Endothelial cell of umbilical vein (primary cell): ENCODE data around the gene HDAC4. TPM values are rescaled to one million over a fixed set of nuclear protein-coding genes. Genes with fewer than 3 reads are reported as not detected.

Experiments
- BruUV-seq: library from RNA; stranded (reverse); fragments of 400-500 nt; replicated peaks from 2 replicates; lab custom pipeline; 2021; lab: Mats Ljungman, UMichigan
- CTCF ChIA-PET: fragments of 300-600, 350-600 bp; sonication (Branson Sonifier 250); formaldehyde crosslinking; loops from one replicate; lab custom pipeline; 2021; ENCODE audit warnings: antibody characterized with exemption, inconsistent platforms; lab: Charles Lee
- POLR2A ChIA-PET: fragments of 300-600, 350-600 bp; sonication (Branson Sonifier 250); formaldehyde crosslinking; loops from one replicate; lab custom pipeline; 2021; ENCODE audit warnings: antibody characterized with exemption, inconsistent platforms; lab: Charles Lee
- DNase-seq: peaks from one replicate; pipeline ENCODE4 v3.0.0-alpha.2; 2011; ENCODE audit warnings: low read depth, low spot score
- FAIRE-seq: peaks from 2 replicates; lab custom pipeline; 2011; peaks lifted over from hg19 to GRCh38; lab: Jason Lieb, UNC
- H2AFZ ChIP-seq: 2 replicates; pipeline ENCODE4 v1.6.0; 2012; ENCODE audit warnings: low read depth, low read length, control low read depth, inconsistent platforms
- H3K27ac ChIP-seq: 2 replicates; pipeline ENCODE4 v1.5.1; 2011; ENCODE audit warnings: low read depth, mild to moderate bottlenecking, control low read depth, low read length, moderate library complexity; ENCODE audit not compliant: insufficient read depth
- H3K27me3 ChIP-seq, 2 experiments: 2 replicates each; pipeline versions ENCODE4 v1.6.0 to v1.6.1; 2011; ENCODE audit warnings: low read length in 2 of 2, mixed read lengths in 1 of 2; ENCODE audit not compliant: control insufficient read depth in 2 of 2, insufficient read depth in 2 of 2
- H3K36me3 ChIP-seq, 2 experiments: 2 replicates in 1 of 2; 3 replicates in 1 of 2; pipeline ENCODE4 v1.5.1; 2011; ENCODE audit warnings: low read length in 2 of 2, mild to moderate bottlenecking in 1 of 2, moderate library complexity in 1 of 2; ENCODE audit not compliant: control insufficient read depth in 2 of 2, insufficient read depth in 2 of 2; ENCODE audit errors: extremely low read depth in 1 of 2
- H3K4me1 ChIP-seq: 3 replicates; pipeline ENCODE4 v1.5.1; 2011; ENCODE audit warnings: mild to moderate bottlenecking, low read length; ENCODE audit not compliant: control insufficient read depth, insufficient read depth; ENCODE audit errors: extremely low read depth
- H3K4me2 ChIP-seq: 2 replicates; pipeline ENCODE4 v1.6.1; 2011; ENCODE audit warnings: low read length, control low read depth, mixed read lengths; ENCODE audit not compliant: insufficient read depth
- H3K4me3 ChIP-seq, 3 experiments: fragments of 200-600 bp in 1 of 3; sonication (generic), shearing (Covaris generic) in 1 of 3; replicated peaks in 1 of 3; 2 replicates each; pipeline ENCODE4 v1.5.1; 2011 to 2016; ENCODE audit warnings: control low read depth in 3 of 3, low read length in 3 of 3, mild to moderate bottlenecking in 2 of 3, inconsistent platforms in 1 of 3, low read depth in 1 of 3, moderate library complexity in 1 of 3; ENCODE audit not compliant: insufficient read depth in 1 of 3
- H3K79me2 ChIP-seq: 2 replicates; pipeline ENCODE4 v1.6.0; 2012; ENCODE audit warnings: low read length, inconsistent platforms; ENCODE audit not compliant: control insufficient read depth, insufficient read depth
- H3K9ac ChIP-seq: replicated peaks from 2 replicates; pipeline ENCODE3; 2011; ENCODE audit warnings: low read length, control low read depth; ENCODE audit not compliant: insufficient read depth; ENCODE audit errors: extremely low read depth
- H3K9me1 ChIP-seq: replicated peaks from 3 replicates; pipeline ENCODE4 v1.6.0; 2011; ENCODE audit warnings: mild to moderate bottlenecking, low read length; ENCODE audit not compliant: control insufficient read depth, insufficient read depth; ENCODE audit errors: extremely low read depth
- H3K9me3 ChIP-seq: replicated peaks from 2 replicates; pipeline ENCODE4 v1.5.1; 2012; ENCODE audit warnings: low read length, inconsistent platforms; ENCODE audit not compliant: control insufficient read depth, insufficient read depth
- H4K20me1 ChIP-seq: replicated peaks from 2 replicates; pipeline ENCODE3; 2011; ENCODE audit warnings: mild to moderate bottlenecking, low read length; ENCODE audit not compliant: control insufficient read depth, insufficient read depth; ENCODE audit errors: extremely low read depth
- EZH2 ChIP-seq: IDR thresholded peaks from 2 replicates; pipeline ENCODE4 v1.6.1; 2012; ENCODE audit warnings: borderline replicate concordance, low read depth, mild to moderate bottlenecking, moderate library complexity, low read length, inconsistent platforms; ENCODE audit not compliant: severe bottlenecking
- FOS ChIP-seq: IDR thresholded peaks from 2 replicates; pipeline ENCODE4 v1.6.1; 2011; ENCODE audit warnings: mild to moderate bottlenecking, low read length, moderate library complexity, borderline replicate concordance; ENCODE audit not compliant: insufficient read depth
- GATA2 ChIP-seq: IDR thresholded peaks from 2 replicates; pipeline ENCODE4 v1.7.0; 2011; ENCODE audit warnings: low read depth, mild to moderate bottlenecking, moderate library complexity, mixed read lengths, low read length; ENCODE audit not compliant: insufficient read length, insufficient read depth
- JUN ChIP-seq: IDR thresholded peaks from 2 replicates; pipeline ENCODE4 v1.6.1; 2011; ENCODE audit warnings: borderline replicate concordance, low read depth; ENCODE audit not compliant: insufficient read length, insufficient read depth
- MAX ChIP-seq: IDR thresholded peaks from 2 replicates; pipeline ENCODE4 v1.6.1; 2011; ENCODE audit not compliant: insufficient read depth, insufficient read length
- MYC ChIP-seq: IDR thresholded peaks from one replicate; pipeline ENCODE4 v1.6.1; 2011; ENCODE audit warnings: mild to moderate bottlenecking, low read depth, low read length
- POLR2A ChIP-seq: IDR thresholded peaks from 2 replicates; pipeline ENCODE4 v1.6.1; 2012; ENCODE audit warnings: low read depth, mild to moderate bottlenecking, control low read depth, low read length
- POLR2AphosphoS5 ChIP-seq: IDR thresholded peaks from 2 replicates; pipeline ENCODE4 v1.6.1; 2012; ENCODE audit warnings: low read depth, mild to moderate bottlenecking, control low read depth, low read length, moderate library complexity; ENCODE audit not compliant: insufficient read depth
- dilution Hi-C: fragments of 300-500 bp; cut with MboI; formaldehyde crosslinking; loops from one replicate; pipeline ENCODE4 v1.15.0; 2019; ENCODE audit warnings: low sequenced_read_pairs; ENCODE audit not compliant: extremely low pct_ligation_motif_present
- intact Hi-C: fragments of 100-400 bp; cut with micrococcal nuclease; formaldehyde crosslinking; loops from one replicate; pipeline ENCODE4 v1.10.0; 2022
- polyA plus RNA-seq, 4 experiments: library from polyadenylated mRNA; depleted of rRNA in 3 of 4; stranded (reverse) in 3 of 4; unstranded in 1 of 4; fragments of >200 nt; gene quantifications; 2 replicates each; pipeline versions ENCODE4 v1.2.1 to v1.2.3, GENCODE V29; 2011 to 2012; ENCODE audit warnings: missing spikeins in 1 of 4
- total RNA-seq: library from RNA; stranded (reverse); gene quantifications from 2 replicates; pipeline ENCODE4 v1.2.3, GENCODE V29; 2021
- TF ChIP-seq, protein P1 (sequence below), 2 donors: IDR thresholded peaks; 1 replicate in 1 of 2; 2 replicates in 1 of 2; pipeline ENCODE4 v1.5.1; 2011; ENCODE audit warnings: low read length in 2 of 2, mild to moderate bottlenecking in 2 of 2, moderate library complexity in 2 of 2, control low read depth in 1 of 2, inconsistent platforms in 1 of 2, low read depth in 1 of 2; ENCODE audit not compliant: insufficient read depth in 1 of 2; ENCODE audit errors: extremely low read depth in 1 of 2

Gene HDAC4
- total and polyA plus RNA-seq, 2 donors (not counting 3 experiments of a cell fraction or from before 2014, with no cell fraction given), result 13.4 to 33.0 TPM

- H3K9me3 ChIP-seq, result no peaks in the 10 kb centered on the region
- TF ChIP-seq POLR2AphosphoS5 (no peak), POLR2A (no peak), EZH2 (no peak), MAX (no peak), JUN (no peak), GATA2 (no peak), FOS (no peak), MYC (no peak)
- TF ChIP-seq, protein P1, sequence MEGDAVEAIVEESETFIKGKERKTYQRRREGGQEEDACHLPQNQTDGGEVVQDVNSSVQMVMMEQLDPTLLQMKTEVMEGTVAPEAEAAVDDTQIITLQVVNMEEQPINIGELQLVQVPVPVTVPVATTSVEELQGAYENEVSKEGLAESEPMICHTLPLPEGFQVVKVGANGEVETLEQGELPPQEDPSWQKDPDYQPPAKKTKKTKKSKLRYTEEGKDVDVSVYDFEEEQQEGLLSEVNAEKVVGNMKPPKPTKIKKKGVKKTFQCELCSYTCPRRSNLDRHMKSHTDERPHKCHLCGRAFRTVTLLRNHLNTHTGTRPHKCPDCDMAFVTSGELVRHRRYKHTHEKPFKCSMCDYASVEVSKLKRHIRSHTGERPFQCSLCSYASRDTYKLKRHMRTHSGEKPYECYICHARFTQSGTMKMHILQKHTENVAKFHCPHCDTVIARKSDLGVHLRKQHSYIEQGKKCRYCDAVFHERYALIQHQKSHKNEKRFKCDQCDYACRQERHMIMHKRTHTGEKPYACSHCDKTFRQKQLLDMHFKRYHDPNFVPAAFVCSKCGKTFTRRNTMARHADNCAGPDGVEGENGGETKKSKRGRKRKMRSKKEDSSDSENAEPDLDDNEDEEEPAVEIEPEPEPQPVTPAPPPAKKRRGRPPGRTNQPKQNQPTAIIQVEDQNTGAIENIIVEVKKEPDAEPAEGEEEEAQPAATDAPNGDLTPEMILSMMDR (IDR thresholded peaks at IDR 0.05; ENCODE audit: extremely low read depth in 1 of 2, insufficient read depth in 1 of 2, low read depth in 1 of 2, low read length in 2 of 2), result no peak
- H3K4me1 ChIP-seq, result no peaks in the 10 kb centered on the region
- no peaks in the 10 kb centered on the region for H3K79me2 ChIP-seq
- H3K27ac ChIP-seq, result no peak overlapping the region
- H3K36me3 ChIP-seq, result no peaks in the 10 kb centered on the region
- ChIA-PET CTCF (no interaction called here), POLR2A (no interaction called here)
- H3K4me2 ChIP-seq, result no peak overlapping the region
- H3K9me1 ChIP-seq, result no peaks in the 10 kb centered on the region
- dilution Hi-C loops, result no loop called here
- intact Hi-C loops, result loop anchor here (5.0 kb wide), 1 partner anchor 87 kb away; no protein-coding TSS in a partner anchor
- FAIRE-seq, result no peak
- H3K27me3 ChIP-seq, result no peaks in the 10 kb centered on the region
- H4K20me1 ChIP-seq, result no peaks in the 10 kb centered on the region
- H2AFZ ChIP-seq, result no peak overlapping the region
- no peak for DNase-seq
- H3K9ac ChIP-seq, result no peak overlapping the region
- BruUV-seq, result no TSS peak
- H3K4me3 ChIP-seq, result no peak overlapping the region
These were observed 46.1 kb downstream of the HDAC4 start for GRCh38 chr2:239354791-239355136.
